ENCODE data around the gene LILRA5.
"Not testable (repeated sequence)": the region's sequence is repeated elsewhere in the genome, so short reads cannot be mapped to it uniquely, and the experiment has no call there.

LILRA5 gene

DNA sequence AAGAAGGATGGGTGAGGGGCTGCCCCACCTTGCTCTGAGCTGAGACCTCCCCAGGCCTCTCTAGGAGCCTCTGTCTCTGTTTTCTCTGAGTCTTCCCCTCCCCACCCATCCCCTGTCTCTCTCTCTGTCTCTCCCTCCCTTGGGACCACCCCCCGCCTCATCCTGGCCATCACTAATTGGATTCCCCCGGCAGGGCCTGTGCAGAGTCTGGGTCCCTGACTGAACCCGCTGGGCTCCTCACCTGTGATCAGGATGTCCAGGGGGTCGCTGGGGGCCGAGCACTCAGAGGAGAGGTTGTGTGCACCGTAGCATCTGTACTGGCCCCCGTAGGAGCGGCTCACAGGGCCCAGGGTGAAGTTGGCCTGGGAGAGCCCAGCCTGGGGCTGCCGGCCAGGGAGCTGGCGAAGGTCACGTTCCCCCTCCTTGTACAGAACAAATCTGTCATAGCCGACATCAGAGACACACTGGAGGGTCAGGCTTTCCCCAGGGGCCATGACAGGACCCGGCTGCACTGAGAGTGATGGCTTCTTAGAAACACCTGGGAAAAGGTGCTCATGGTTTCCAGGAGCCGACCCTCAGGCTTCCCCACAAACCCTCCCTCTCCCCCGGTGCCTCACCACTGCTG lies 34.3 kb downstream of the LILRA5 start:
- not testable (repeated sequence) for H3K9me3 Mint-ChIP-seq; H3K36me3 Mint-ChIP-seq (ENCODE audit: low read depth); H3K27ac Mint-ChIP-seq; H3K4me1 Mint-ChIP-seq (ENCODE audit: low read depth); H3K4me3 Mint-ChIP-seq
- H3K27me3 Mint-ChIP-seq (ENCODE audit: low read depth), result peaks cover 27% of the 10 kb centered on the region

- H3K4me3 Mint-ChIP-seq; H3K4me1 Mint-ChIP-seq (ENCODE audit: low read depth); H3K9me3 Mint-ChIP-seq; H3K27ac Mint-ChIP-seq; H3K36me3 Mint-ChIP-seq (ENCODE audit: low read depth): not testable (repeated sequence)
- H3K27me3 Mint-ChIP-seq (ENCODE audit: low read depth), result peaks cover 23% of the 10 kb centered on the region
These were observed 34.9 kb downstream of the LILRA5 start for GRCh38 chr19:54278056-54278455.

GRCh38 chr19:54277111-54277615 lies 35.8 kb downstream of the LILRA5 start:
- H3K27me3 Mint-ChIP-seq (ENCODE audit: low read depth), result peaks cover 20% of the 10 kb centered on the region
- H3K4me1 Mint-ChIP-seq (ENCODE audit: low read depth), result not testable (repeated sequence)

DNA sequence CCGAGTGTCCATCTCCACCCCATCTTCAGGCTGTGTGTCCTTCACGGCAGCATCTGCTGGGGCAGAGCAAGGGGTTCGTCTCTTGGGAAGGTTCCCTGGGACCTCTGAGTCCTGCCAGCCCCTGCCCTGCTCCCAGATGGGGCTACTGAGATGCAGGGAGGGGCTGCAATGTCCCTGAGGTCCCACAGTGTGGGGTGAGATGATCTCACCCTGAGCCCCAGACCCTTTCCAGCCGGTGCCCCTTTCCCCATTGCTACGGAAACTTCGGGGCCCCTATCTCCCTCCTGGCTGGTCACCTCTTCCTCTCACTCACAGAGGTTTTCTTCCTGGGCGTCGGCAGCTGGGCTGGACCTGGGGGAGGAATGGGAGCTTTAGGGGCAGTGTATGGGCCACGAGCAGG lies 37.0 kb downstream of the LILRA5 start:
- no peak overlapping the region for H3K27ac Mint-ChIP-seq
- no peaks in the 10 kb centered on the region for H3K4me1 Mint-ChIP-seq (ENCODE audit: low read depth)
- no peaks in the 10 kb centered on the region for H3K36me3 Mint-ChIP-seq (ENCODE audit: low read depth)
- H3K27me3 Mint-ChIP-seq (ENCODE audit: low read depth), result peaks cover 12% of the 10 kb centered on the region
- no peak overlapping the region for H3K4me3 Mint-ChIP-seq
- H3K9me3 Mint-ChIP-seq, result no peaks in the 10 kb centered on the region

More at GRCh38 chr19:54277111-54277615, 35.8 kb downstream of the LILRA5 start:
- H3K9me3 Mint-ChIP-seq; H3K4me3 Mint-ChIP-seq; H3K27ac Mint-ChIP-seq; H3K36me3 Mint-ChIP-seq (ENCODE audit: low read depth): not testable (repeated sequence)

- not testable (repeated sequence) for H3K4me3 Mint-ChIP-seq; H3K27ac Mint-ChIP-seq; H3K27me3 Mint-ChIP-seq (ENCODE audit: low read depth); H3K9me3 Mint-ChIP-seq; H3K4me1 Mint-ChIP-seq (ENCODE audit: low read depth); H3K36me3 Mint-ChIP-seq (ENCODE audit: low read depth)
These were observed 38.5 kb downstream of the LILRA5 start for GRCh38 chr19:54274516-54274915.

DNA sequence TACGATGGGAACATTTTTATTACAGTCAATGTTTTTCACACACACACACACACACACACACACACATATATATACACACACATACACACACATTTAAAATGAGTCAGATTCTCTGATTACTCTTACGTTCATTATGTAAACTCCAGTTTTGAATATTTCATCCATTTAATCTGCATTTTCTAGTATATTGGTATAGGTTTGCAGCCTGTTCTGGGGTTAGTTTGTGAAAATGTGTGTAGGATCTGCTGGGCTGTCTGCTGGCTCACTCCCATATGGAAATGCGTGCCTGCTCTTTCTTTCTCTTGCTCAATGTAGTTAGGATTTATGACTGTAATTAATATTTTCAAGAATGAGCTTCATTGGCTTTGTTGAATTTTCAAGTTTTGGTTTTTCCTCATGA lies 39.1 kb downstream of the LILRA5 start:
- H3K27ac Mint-ChIP-seq, result no peak overlapping the region
- no peak overlapping the region for H3K4me3 Mint-ChIP-seq
- H3K27me3 Mint-ChIP-seq (ENCODE audit: low read depth), result peaks cover 8% of the 10 kb centered on the region
- H3K36me3 Mint-ChIP-seq (ENCODE audit: low read depth), result no peaks in the 10 kb centered on the region
- H3K4me1 Mint-ChIP-seq (ENCODE audit: low read depth), result no peaks in the 10 kb centered on the region
- no peaks in the 10 kb centered on the region for H3K9me3 Mint-ChIP-seq

- not testable (repeated sequence) for H3K4me3 Mint-ChIP-seq; H3K36me3 Mint-ChIP-seq (ENCODE audit: low read depth); H3K27ac Mint-ChIP-seq; H3K4me1 Mint-ChIP-seq (ENCODE audit: low read depth); H3K9me3 Mint-ChIP-seq
- peaks cover 17% of the 10 kb centered on the region for H3K27me3 Mint-ChIP-seq (ENCODE audit: low read depth)
These were observed 40.8 kb downstream of the LILRA5 start for GRCh38 chr19:54272181-54272580.

GRCh38 chr19:54271587-54271986 lies 41.4 kb downstream of the LILRA5 start:
- H3K4me1 Mint-ChIP-seq (ENCODE audit: low read depth); H3K36me3 Mint-ChIP-seq (ENCODE audit: low read depth); H3K9me3 Mint-ChIP-seq; H3K4me3 Mint-ChIP-seq; H3K27ac Mint-ChIP-seq: not testable (repeated sequence)
- H3K27me3 Mint-ChIP-seq (ENCODE audit: low read depth), result peaks cover 17% of the 10 kb centered on the region

DNA sequence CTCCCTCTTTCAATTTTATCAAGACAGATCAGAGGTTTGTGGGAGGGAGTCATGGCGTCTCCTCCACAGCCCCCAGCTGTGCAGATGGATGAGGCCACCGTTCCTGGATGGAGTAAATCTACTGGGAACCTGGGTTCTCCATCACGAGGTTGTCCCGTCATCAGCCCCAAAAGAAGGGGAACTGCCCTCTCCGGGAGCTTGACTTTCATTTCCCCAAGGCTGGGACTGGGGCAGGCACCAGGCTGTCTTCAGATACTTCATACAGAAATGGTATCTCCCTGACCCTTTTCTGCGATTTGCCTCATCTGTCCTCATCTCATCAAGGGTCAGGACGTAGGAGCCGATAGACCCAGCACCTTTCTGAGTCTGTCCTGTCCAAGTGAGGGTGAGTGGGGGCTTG lies 41.9 kb downstream of the LILRA5 start:
- no peaks in the 10 kb centered on the region for H3K9me3 Mint-ChIP-seq
- H3K36me3 Mint-ChIP-seq (ENCODE audit: low read depth), result no peaks in the 10 kb centered on the region
- no peak overlapping the region for H3K27ac Mint-ChIP-seq
- peaks cover 17% of the 10 kb centered on the region for H3K27me3 Mint-ChIP-seq (ENCODE audit: low read depth)
- no peaks in the 10 kb centered on the region for H3K4me1 Mint-ChIP-seq (ENCODE audit: low read depth)
- H3K4me3 Mint-ChIP-seq, result no peak overlapping the region

- Mint-ChIP-seq H3K27me3 (ENCODE audit: low read depth) (peaks cover 20% of the 10 kb centered on the region), H3K4me3 (no peak overlapping the region), H3K9me3 (no peaks in the 10 kb centered on the region), H3K36me3 (ENCODE audit: low read depth) (no peaks in the 10 kb centered on the region), H3K4me1 (ENCODE audit: low read depth) (peaks cover 2% of the 10 kb centered on the region), H3K27ac (no peak overlapping the region)
These were observed 44.0 kb downstream of the LILRA5 start for GRCh38 chr19:54268936-54269335.

DNA sequence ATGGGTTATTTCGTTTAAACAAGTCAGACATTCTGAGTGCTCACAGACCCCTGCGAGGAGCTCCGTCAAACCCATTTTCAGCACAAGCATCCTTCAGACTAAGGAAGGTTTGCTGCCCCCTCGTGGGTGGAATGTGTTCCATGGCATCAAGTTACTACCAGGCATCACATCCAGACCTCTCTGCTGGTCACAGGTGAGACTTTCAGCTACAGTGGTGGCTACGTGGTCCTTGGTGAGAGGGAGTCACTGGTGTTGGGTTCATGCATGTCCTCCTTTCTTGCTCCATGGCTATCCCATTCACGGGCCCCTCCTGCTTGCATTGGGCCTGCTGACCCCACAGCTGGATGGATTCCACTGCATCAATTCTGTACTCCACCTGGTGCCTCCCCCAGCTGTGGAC lies 46.8 kb downstream of the LILRA5 start:
- Mint-ChIP-seq H3K9me3 (no peaks in the 10 kb centered on the region), H3K4me3 (no peak overlapping the region), H3K27me3 (ENCODE audit: low read depth) (peaks cover 16% of the 10 kb centered on the region), H3K27ac (no peak overlapping the region), H3K36me3 (ENCODE audit: low read depth) (no peaks in the 10 kb centered on the region), H3K4me1 (ENCODE audit: low read depth) (peaks cover 2% of the 10 kb centered on the region)

- H3K4me1 Mint-ChIP-seq (ENCODE audit: low read depth), result peaks cover 2% of the 10 kb centered on the region
- H3K36me3 Mint-ChIP-seq (ENCODE audit: low read depth), result no peaks in the 10 kb centered on the region
- no peaks in the 10 kb centered on the region for H3K9me3 Mint-ChIP-seq
- no peak overlapping the region for H3K4me3 Mint-ChIP-seq
- no peak overlapping the region for H3K27ac Mint-ChIP-seq
- peaks cover 7% of the 10 kb centered on the region for H3K27me3 Mint-ChIP-seq (ENCODE audit: low read depth)
These were observed 50.5 kb downstream of the LILRA5 start for GRCh38 chr19:54262470-54262869.

DNA sequence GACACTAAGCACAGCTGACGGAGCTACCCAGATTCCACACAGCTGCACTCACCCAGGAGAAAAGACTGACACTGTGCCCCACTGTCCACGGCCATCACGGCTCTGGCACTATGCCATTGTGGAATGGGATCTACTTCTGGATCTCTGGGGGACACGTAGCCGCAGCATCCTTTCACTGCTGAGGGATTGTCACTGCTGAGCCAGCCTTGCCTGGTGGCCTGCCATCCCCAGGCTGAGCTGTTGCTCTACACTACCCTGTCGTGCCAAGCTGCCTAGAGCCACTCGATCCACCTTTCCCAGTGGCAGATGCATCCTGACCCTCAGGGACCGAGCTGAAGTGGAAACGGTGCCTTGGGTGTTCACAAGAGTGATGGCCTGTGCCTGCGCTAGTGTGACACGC lies 50.9 kb downstream of the LILRA5 start:
- Mint-ChIP-seq H3K4me1 (ENCODE audit: low read depth) (peaks cover 2% of the 10 kb centered on the region), H3K9me3 (no peaks in the 10 kb centered on the region), H3K27me3 (ENCODE audit: low read depth) (peaks cover 7% of the 10 kb centered on the region), H3K27ac (no peak overlapping the region), H3K4me3 (no peak overlapping the region), H3K36me3 (ENCODE audit: low read depth) (no peaks in the 10 kb centered on the region)

DNA sequence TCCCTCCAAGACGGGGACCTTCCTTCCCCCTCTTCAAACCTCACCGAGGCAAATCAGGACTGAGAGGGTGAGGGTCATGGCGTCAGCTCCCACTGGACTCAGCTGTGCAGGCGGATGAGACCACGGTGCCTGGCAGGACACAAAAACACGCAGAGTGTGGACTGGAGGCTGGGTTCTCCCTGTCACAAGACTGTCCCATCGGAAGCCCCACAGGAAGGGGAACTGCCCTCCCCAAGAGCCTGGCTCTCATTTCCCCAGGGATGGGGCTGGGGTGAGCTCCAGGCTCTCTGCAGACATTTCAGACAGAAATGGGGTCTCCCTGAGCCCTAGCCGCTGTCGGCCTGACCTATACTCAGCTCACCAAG lies 55.9 kb downstream of the LILRA5 start, which contains the start of gene LILRB5:
TSS of gene LILRB5 (minus strand) at position 158 of the 365 bp plus-strand sequence. CDS start at position 78, 80 bp downstream.
- Mint-ChIP-seq H3K4me1 (ENCODE audit: low read depth) (no peaks in the 10 kb centered on the region), H3K4me3 (no peak within 1 kb of the TSS), H3K9me3 (no peaks in the 10 kb centered on the region)

More for the DNA sequence above, 55.9 kb downstream of the LILRA5 start, which contains the start of gene LILRB5:
- H3K27ac Mint-ChIP-seq, result no peak within 1 kb of the TSS
- no peaks in the 10 kb centered on the region for H3K36me3 Mint-ChIP-seq (ENCODE audit: low read depth)
- H3K27me3 Mint-ChIP-seq (ENCODE audit: low read depth), result no peaks in the 10 kb centered on the region

All from T-helper 1 cell treated with Interleukin-12 subunit alpha and Interleukin-12 subunit beta and Interleukin-4 antibody, amounts not matched to agents 30 μg/mL and 1 μg/mL, for 36 hours (primary cell).